Choroid plexus epithelial cell (primary cell): ENCODE data around the gene PER2.
A peak's percentile ranks its signal among the peaks of the same experiment; 100 is the strongest.

Source experiments
- DNase-seq: peaks from one replicate; pipeline ENCODE4 v3.0.0-alpha.2; 2010; ENCODE audit warnings: low read depth
- H3K4me3 ChIP-seq: 2 replicates; pipeline ENCODE4 v1.5.1; 2011; ENCODE audit warnings: low read depth, mild to moderate bottlenecking, control low read depth, low read length, moderate library complexity
- TF ChIP-seq, protein P1 (sequence below): conservative IDR thresholded peaks from 2 replicates; pipeline ENCODE4 v1.5.1; 2011; ENCODE audit warnings: low read depth, mild to moderate bottlenecking, control low read depth, inconsistent platforms, low read length, moderate library complexity

PER2 gene

DNA sequence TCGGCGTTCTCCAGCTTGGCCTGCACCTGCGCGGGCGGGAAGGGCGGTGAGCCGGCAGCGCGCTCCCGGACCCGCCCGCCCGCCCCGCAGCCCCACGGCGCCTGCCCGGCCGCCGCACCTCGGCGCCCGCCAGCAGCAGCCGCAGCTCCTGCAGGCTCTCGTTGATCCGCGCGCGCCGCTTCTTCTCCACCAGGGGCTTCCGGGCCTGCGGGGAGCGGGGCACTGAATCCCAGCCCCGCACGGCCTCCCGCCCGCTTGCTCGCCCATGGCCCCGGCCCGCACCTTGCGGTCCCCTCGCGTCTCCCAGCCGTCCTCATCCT, 48.9 kb downstream of the PER2 start:
- TF ChIP-seq, protein P1, sequence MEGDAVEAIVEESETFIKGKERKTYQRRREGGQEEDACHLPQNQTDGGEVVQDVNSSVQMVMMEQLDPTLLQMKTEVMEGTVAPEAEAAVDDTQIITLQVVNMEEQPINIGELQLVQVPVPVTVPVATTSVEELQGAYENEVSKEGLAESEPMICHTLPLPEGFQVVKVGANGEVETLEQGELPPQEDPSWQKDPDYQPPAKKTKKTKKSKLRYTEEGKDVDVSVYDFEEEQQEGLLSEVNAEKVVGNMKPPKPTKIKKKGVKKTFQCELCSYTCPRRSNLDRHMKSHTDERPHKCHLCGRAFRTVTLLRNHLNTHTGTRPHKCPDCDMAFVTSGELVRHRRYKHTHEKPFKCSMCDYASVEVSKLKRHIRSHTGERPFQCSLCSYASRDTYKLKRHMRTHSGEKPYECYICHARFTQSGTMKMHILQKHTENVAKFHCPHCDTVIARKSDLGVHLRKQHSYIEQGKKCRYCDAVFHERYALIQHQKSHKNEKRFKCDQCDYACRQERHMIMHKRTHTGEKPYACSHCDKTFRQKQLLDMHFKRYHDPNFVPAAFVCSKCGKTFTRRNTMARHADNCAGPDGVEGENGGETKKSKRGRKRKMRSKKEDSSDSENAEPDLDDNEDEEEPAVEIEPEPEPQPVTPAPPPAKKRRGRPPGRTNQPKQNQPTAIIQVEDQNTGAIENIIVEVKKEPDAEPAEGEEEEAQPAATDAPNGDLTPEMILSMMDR = no peak
- peak overlapping the region; percentile 56 for H3K4me3 ChIP-seq
- no peak for DNase-seq

DNA sequence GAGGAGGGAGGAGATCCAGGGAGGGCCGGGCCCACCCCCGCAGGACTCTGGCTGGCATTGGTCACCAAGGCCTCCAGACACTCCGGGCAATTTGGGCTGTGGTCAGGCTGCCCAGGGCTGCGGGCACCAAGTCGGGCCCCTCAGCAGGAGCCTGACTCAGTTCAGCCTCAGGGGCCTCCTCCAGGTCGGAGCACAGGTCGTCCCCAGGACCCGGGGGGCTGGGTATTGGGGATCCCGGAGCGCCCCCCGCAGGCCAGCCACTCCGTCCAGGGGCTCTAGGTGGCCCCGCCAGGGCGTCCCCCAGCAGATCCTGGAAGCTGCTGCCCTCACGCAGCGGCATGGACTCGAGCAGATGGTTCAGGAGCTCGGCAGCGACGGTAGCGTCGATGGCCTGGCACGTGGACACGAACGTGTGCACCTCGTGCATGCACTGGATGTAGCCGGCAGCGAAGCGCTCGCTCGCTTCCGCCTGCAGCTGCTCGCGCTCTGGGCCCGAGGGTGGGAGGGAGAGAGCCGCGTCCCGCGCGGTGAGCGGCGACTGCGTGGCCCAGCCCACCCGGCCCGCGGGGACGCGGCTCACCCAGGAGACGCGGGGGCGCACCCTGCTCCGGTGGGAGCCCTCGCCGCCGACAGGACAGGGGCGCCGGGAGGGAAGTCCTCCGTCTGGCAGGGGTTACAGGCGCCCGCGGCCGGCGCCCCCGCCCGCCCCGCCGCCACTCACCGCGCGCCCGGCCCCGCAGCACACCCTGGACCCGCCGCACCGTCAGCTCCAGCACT, 49.5 kb downstream of the PER2 start:
- no peak for DNase-seq
- H3K4me3 ChIP-seq = no peak overlapping the region
- TF ChIP-seq, protein P1 = no peak

- TF ChIP-seq, protein P1 = no peak
- DNase-seq = no peak
- no peak overlapping the region for H3K4me3 ChIP-seq
Observed at GRCh38 chr2:238238311-238238765, 50.1 kb downstream of the PER2 start.

DNA sequence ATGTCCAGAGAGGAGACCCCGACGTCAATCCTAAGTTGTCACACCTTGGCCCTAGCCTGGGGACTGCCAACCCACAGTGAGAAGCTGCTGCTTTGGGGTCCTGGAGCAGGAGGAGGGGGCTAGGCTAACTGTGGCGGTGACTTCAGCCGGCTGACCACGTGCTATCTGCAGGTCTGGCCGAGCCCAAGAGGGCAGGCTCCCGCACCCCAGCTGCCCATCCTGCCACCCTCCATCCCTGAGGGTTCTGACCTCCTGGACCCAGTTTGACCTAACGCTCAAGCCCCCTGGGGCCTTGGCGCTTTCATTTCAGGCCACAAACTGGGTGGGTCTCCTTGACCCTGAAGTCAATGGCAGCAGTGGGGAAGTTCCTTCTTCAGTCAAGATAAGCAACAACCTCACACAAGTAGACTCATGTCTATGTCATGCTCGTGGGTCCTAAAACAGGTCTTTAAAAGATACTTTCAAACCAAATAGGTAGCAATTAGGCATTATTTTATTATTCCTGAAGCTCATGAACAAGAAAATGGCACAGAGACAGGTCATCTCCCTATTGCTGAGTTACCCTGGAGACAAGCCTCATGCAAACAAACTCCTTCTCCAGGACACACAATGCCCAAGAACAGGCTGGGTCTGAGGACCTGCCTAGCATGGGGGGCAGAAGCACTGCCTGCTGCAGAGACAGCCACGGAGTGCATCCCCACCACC, 50.8 kb downstream of the PER2 start:
- no peak overlapping the region for H3K4me3 ChIP-seq
- no peak for DNase-seq
- TF ChIP-seq, protein P1 = no peak

- DNase-seq = no peak
- no peak overlapping the region for H3K4me3 ChIP-seq
- TF ChIP-seq, protein P1 = no peak
Observed at GRCh38 chr2:238236571-238236970, 51.8 kb downstream of the PER2 start.

GRCh38 chr2:238235856-238236255, 52.6 kb downstream of the PER2 start:
- no peak for DNase-seq
- TF ChIP-seq, protein P1 = no peak
- H3K4me3 ChIP-seq = no peak overlapping the region

- DNase-seq = peak; percentile 48
- TF ChIP-seq, protein P1 = no peak
- no peak overlapping the region for H3K4me3 ChIP-seq
Observed at GRCh38 chr2:238235331-238235732, 53.1 kb downstream of the PER2 start.
